SH-SY5Y (cell line): Measurements from ENCODE around the gene MOV10.

Experiments
- GATA2 ChIP-seq: IDR thresholded peaks from 2 replicates; pipeline ENCODE4 v1.6.1; 2011; ENCODE audit warnings: mild to moderate bottlenecking, low read depth, low read length
- GATA3 ChIP-seq: IDR thresholded peaks from 2 replicates; pipeline ENCODE4 v1.6.1; 2011; ENCODE audit warnings: low read depth, mild to moderate bottlenecking, low read length, moderate library complexity

DNA sequence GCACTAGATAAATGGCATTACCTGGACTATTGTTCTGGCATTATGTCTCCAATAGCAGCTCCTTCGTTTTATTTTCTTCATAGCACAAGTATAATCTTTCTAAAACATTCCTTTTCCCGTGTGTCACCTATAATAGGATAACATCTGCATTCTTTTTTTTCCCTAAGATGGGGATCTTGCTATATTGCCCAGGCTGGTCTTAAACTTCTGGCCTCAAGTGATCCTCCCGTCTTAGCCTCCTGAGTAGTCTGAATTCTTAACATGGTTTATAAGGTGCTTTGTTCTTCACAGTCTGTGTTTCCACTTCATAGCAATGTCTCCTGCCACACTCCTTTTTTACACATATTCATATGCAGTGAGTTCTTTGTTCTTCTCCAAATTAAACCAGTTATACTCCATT lies 8.6 kb upstream of the MOV10 start:
- TF ChIP-seq GATA2 = no peak
- TF ChIP-seq GATA3 = no peak
